Fibroblast of lung (primary cell): ENCODE results near the gene LCE3A. TPM values are rescaled to one million over a fixed set of nuclear protein-coding genes. Genes with fewer than 3 reads are reported as not detected.

ENCODE experiments used
- DNase-seq, 2 donors: peaks; one replicate each; pipeline versions ENCODE4 v3.0.0 to v3.0.0-alpha.2; 2010; ENCODE audit warnings: low read depth in 2 of 2
- H2AFZ ChIP-seq: 2 replicates; pipeline ENCODE4 v1.5.1; 2012; ENCODE audit warnings: low read length, control low read depth, inconsistent platforms
- H3K27ac ChIP-seq: 2 replicates; pipeline ENCODE4 v1.5.1; 2011; ENCODE audit warnings: low read length, control low read depth; ENCODE audit not compliant: insufficient read depth
- H3K27me3 ChIP-seq: 2 replicates; pipeline ENCODE4 v1.5.1; 2011; ENCODE audit warnings: mild to moderate bottlenecking, low read length; ENCODE audit not compliant: control insufficient read depth, insufficient read depth
- H3K36me3 ChIP-seq: 2 replicates; pipeline ENCODE4 v1.5.1; 2011; ENCODE audit warnings: low read length; ENCODE audit not compliant: control insufficient read depth, insufficient read depth
- H3K4me1 ChIP-seq: 2 replicates; pipeline ENCODE4 v1.5.1; 2011; ENCODE audit warnings: low read length; ENCODE audit not compliant: control insufficient read depth, insufficient read depth; ENCODE audit errors: extremely low read depth
- H3K4me2 ChIP-seq: 2 replicates; pipeline ENCODE4 v1.5.1; 2011; ENCODE audit warnings: low read length, control low read depth; ENCODE audit not compliant: insufficient read depth; ENCODE audit errors: extremely low read depth
- H3K4me3 ChIP-seq, 4 experiments: fragments of 200-600 bp in 1 of 4; sonication (generic) in 1 of 4; replicated peaks in 1 of 4; 2 replicates each; pipeline ENCODE4 v1.5.1; 2011 to 2016; ENCODE audit warnings: low read length in 4 of 4, low read depth in 3 of 4, mild to moderate bottlenecking in 3 of 4, control low read depth in 2 of 4, inconsistent platforms in 1 of 4, mixed read lengths in 1 of 4; ENCODE audit not compliant: insufficient read depth in 1 of 4; ENCODE audit errors: control extremely low read depth in 1 of 4
- H3K79me2 ChIP-seq: 2 replicates; pipeline ENCODE4 v1.5.1; 2012; ENCODE audit warnings: mild to moderate bottlenecking, low read length, inconsistent platforms; ENCODE audit not compliant: control insufficient read depth, insufficient read depth
- H3K9ac ChIP-seq: 2 replicates; pipeline ENCODE4 v1.5.1; 2011; ENCODE audit warnings: mild to moderate bottlenecking, low read length, control low read depth; ENCODE audit not compliant: insufficient read depth
- H3K9me3 ChIP-seq: 2 replicates; pipeline ENCODE4 v1.5.1; 2012; ENCODE audit warnings: low read depth, low read length; ENCODE audit not compliant: control insufficient read depth, insufficient read depth
- H4K20me1 ChIP-seq: 2 replicates; pipeline ENCODE4 v1.5.1; 2011; ENCODE audit warnings: low read length; ENCODE audit not compliant: control insufficient read depth, insufficient read depth; ENCODE audit errors: extremely low read depth
- EZH2 ChIP-seq: IDR thresholded peaks from 2 replicates; pipeline ENCODE4 v1.5.1; 2012; ENCODE audit warnings: low read length, control low read depth, mild to moderate bottlenecking; ENCODE audit errors: missing control alignments
- polyA plus RNA-seq, 2 donors: library from polyadenylated mRNA; depleted of rRNA in 1 of 2; stranded (reverse) in 1 of 2; unstranded in 1 of 2; fragments of >200 nt; gene quantifications; 2 replicates each; pipeline ENCODE4 v1.2.1, GENCODE V29; 2011 to 2012; ENCODE audit warnings: missing spikeins in 1 of 2
- total RNA-seq: library from RNA; depleted of rRNA; stranded (reverse); fragments of >200 nt; gene quantifications from 2 replicates; pipeline ENCODE4 v1.2.1, GENCODE V29; 2014
- TF ChIP-seq, protein P1 (sequence below), 2 donors: IDR thresholded peaks in 1 of 2; conservative IDR thresholded peaks in 1 of 2; 1 replicate in 1 of 2; 2 replicates in 1 of 2; pipeline ENCODE4 v1.5.1; 2011 to 2012; ENCODE audit warnings: low read length in 2 of 2, control low read depth in 1 of 2, inconsistent platforms in 1 of 2, low read depth in 1 of 2, mild to moderate bottlenecking in 1 of 2

The LCE3A gene
- total and polyA plus RNA-seq, 2 donors (not counting 1 experiment from before 2014, with no cell fraction given), result not detected

DNA sequence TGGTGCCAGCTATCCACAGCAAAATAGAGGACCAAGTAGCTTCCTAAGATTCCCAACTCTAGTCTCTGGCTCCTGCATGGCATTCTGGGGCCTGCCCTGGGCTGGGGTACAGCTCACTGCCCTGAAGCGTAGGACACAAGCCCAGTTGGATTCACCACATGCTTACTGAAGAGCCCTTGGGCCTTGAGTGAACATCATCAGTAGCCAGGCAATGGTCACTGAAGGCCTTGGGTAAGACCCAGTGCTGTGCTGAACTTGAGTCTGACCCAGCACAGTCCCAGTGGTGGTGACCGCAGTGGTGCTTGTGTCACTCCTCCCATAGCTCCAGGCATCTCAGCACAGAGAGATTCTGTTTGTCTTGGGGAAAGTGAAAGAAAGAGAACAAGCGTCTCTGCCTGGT lies 7.7 kb upstream of the LCE3A start:
- TF ChIP-seq EZH2, result no peak
- TF ChIP-seq, protein P1, sequence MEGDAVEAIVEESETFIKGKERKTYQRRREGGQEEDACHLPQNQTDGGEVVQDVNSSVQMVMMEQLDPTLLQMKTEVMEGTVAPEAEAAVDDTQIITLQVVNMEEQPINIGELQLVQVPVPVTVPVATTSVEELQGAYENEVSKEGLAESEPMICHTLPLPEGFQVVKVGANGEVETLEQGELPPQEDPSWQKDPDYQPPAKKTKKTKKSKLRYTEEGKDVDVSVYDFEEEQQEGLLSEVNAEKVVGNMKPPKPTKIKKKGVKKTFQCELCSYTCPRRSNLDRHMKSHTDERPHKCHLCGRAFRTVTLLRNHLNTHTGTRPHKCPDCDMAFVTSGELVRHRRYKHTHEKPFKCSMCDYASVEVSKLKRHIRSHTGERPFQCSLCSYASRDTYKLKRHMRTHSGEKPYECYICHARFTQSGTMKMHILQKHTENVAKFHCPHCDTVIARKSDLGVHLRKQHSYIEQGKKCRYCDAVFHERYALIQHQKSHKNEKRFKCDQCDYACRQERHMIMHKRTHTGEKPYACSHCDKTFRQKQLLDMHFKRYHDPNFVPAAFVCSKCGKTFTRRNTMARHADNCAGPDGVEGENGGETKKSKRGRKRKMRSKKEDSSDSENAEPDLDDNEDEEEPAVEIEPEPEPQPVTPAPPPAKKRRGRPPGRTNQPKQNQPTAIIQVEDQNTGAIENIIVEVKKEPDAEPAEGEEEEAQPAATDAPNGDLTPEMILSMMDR (conservative IDR thresholded peaks at IDR 0.05 in 1 of 2, IDR thresholded peaks at IDR 0.05 in 1 of 2; ENCODE audit: low read depth in 1 of 2, low read length in 2 of 2), result no peak
- Histone ChIP-seq H3K27ac (no peak overlapping the region), H3K9me3 (no peaks in the 10 kb centered on the region), H3K4me3 (no peak overlapping the region), H2AFZ (no peak overlapping the region), H3K4me1 (no peaks in the 10 kb centered on the region), H3K79me2 (no peaks in the 10 kb centered on the region), H3K4me2 (no peak overlapping the region), H4K20me1 (no peaks in the 10 kb centered on the region), H3K27me3 (no peaks in the 10 kb centered on the region), H3K36me3 (no peaks in the 10 kb centered on the region), H3K9ac (no peak overlapping the region)
- no peak for DNase-seq

DNA sequence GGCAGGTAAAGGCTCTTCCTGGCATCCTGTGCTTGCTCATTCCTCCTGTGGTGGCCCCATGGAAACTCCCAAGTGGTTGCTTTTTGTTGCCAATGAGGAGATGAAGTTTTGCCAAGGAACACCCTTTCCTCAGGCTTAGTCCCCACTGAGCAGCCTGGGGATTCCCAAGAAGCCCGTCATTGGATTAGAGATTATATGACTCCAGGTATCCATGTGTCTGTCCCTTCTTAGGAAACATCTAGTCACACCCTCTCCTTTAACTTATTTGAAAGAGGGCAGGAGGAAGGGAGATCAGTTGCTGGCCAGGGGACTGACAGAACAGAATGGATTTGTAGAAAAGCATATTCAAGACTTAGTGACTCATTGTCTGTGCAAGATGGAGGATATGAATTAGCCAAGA lies 3.8 kb upstream of the LCE3A start:
- H3K9me3 ChIP-seq, result no peaks in the 10 kb centered on the region
- TF ChIP-seq, protein P1 (conservative IDR thresholded peaks at IDR 0.05 in 1 of 2, IDR thresholded peaks at IDR 0.05 in 1 of 2; ENCODE audit: low read depth in 1 of 2, low read length in 2 of 2), result no peak
- TF ChIP-seq EZH2, result no peak
- H3K4me1 ChIP-seq, result no peaks in the 10 kb centered on the region
- no peak overlapping the region for H2AFZ ChIP-seq
- H3K79me2 ChIP-seq, result no peaks in the 10 kb centered on the region
- H3K4me3 ChIP-seq, result no peak overlapping the region
- no peaks in the 10 kb centered on the region for H4K20me1 ChIP-seq
- DNase-seq, result no peak
- no peak overlapping the region for H3K9ac ChIP-seq
- no peaks in the 10 kb centered on the region for H3K36me3 ChIP-seq
- no peak overlapping the region for H3K4me2 ChIP-seq
- H3K27me3 ChIP-seq, result no peaks in the 10 kb centered on the region
- no peak overlapping the region for H3K27ac ChIP-seq

DNA sequence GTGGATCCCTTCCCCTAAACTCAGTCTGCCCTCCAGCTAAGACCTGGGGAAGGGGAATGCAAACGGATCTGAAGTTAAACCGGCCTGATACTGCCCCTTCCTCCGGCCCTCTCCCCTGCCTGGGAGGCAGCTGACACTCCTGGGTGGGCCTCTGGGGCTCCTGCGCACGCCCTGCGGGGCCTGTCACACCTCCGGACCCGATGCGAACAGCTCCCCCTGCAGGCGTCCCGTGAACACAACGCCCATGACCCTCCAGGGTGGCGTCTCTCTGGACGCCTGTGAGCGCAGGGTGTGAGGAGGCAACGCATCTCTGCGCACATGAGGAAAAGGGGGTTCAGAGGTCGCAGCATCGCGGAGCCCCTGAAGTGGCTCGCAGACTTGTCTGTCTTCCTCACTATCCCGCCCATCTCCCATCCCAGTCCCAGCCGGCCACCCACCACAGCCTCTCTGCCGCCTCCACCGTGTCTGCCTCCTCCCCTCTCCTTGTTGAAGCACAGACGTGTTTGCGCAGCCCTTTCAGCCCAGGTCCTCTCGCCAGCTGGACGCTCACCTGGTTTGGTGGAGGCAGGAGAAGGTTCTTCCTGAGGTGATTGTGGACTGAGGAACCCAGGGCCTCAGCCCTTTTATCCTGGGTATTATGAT lies 421 bp upstream of the LCE3A start:
- no peaks in the 10 kb centered on the region for H3K27me3 ChIP-seq
- DNase-seq, result no peak
- H4K20me1 ChIP-seq, result no peaks in the 10 kb centered on the region
- no peak overlapping the region for H3K4me3 ChIP-seq
- no peak overlapping the region for H3K9ac ChIP-seq
- no peak overlapping the region for H2AFZ ChIP-seq
- H3K27ac ChIP-seq, result no peak overlapping the region
- H3K9me3 ChIP-seq, result no peaks in the 10 kb centered on the region
- no peaks in the 10 kb centered on the region for H3K4me1 ChIP-seq
- H3K4me2 ChIP-seq, result no peak overlapping the region
- TF ChIP-seq EZH2, result no peak
- TF ChIP-seq, protein P1 (conservative IDR thresholded peaks at IDR 0.05 in 1 of 2, IDR thresholded peaks at IDR 0.05 in 1 of 2; ENCODE audit: low read depth in 1 of 2, low read length in 2 of 2), result no peak
- H3K36me3 ChIP-seq, result no peaks in the 10 kb centered on the region
- H3K79me2 ChIP-seq, result no peaks in the 10 kb centered on the region
